Measurements from ENCODE around the gene TAB3. TPM values are rescaled to one million over a fixed set of nuclear protein-coding genes. Genes with fewer than 3 reads are reported as not detected.

TAB3 gene
- total RNA-seq, 1 experiment from 2014 or later = 13.5 TPM

DNA sequence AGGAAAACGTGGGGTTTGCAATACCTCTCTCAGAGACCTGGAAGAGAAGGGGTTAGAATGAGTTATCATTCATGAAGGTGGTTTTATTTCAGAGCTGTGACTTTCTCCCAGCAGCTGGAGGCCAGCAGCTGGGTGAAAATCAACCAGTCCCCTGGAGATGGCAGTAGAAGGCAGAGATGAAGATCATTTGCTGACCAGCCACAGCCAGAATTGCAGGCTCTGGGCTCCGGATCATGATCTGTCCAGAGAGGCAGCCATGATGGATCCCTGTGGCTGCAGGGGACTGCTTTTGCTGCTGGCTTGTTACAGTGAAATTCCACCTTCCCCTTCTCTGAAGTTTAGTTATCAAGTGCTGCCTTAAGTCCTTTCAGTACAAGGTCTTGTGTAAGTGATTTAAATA lies 46.9 kb upstream of the TAB3 start:
- Histone ChIP-seq H3K4me2 (ENCODE audit: insufficient read depth, insufficient read length, low read length) (no peak overlapping the region), H2BK120ac (ENCODE audit: low read depth, low read length, poor library complexity, severe bottlenecking) (no peak overlapping the region), H3K27ac (ENCODE audit: insufficient read length, low read depth, low read length) (no peak overlapping the region), H2BK5ac (ENCODE audit: insufficient read length, low read length) (no peak overlapping the region), H2BK12ac (ENCODE audit: insufficient read length, low read depth, low read length) (no peak overlapping the region), H3K56ac (ENCODE audit: insufficient read length, low read depth, low read length) (no peak overlapping the region), H3K18ac (ENCODE audit: insufficient read length, low read depth, low read length) (no peak overlapping the region), H3K14ac (ENCODE audit: insufficient read depth, low read length) (no peak overlapping the region), H3K79me1 (ENCODE audit: insufficient read depth, low read depth, low read length, poor library complexity, severe bottlenecking) (no peaks in the 10 kb centered on the region), H4K20me1 (ENCODE audit: control insufficient read depth, insufficient read depth, insufficient read length) (no peaks in the 10 kb centered on the region), H2AFZ (ENCODE audit: low read length) (no peak overlapping the region), H3K23me2 (ENCODE audit: insufficient read length, low read depth, low read length, poor library complexity, severe bottlenecking) (no peaks in the 10 kb centered on the region), H4K8ac (replicated peaks; ENCODE audit: insufficient read length, low read depth, low read length) (no peak overlapping the region), H3K9me3 (ENCODE audit: control insufficient read depth, low read depth, low read length) (no peaks in the 10 kb centered on the region), H3K4ac (ENCODE audit: low read depth, low read length) (no peak overlapping the region), H2BK15ac (ENCODE audit: low read depth, low read length) (no peak overlapping the region), H2BK20ac (ENCODE audit: low read depth, low read length, poor library complexity, severe bottlenecking) (no peak overlapping the region), H3K27me3 (ENCODE audit: insufficient read depth, low read length) (no peaks in the 10 kb centered on the region), H4K5ac (ENCODE audit: insufficient read length, low read depth, low read length) (no peak overlapping the region), H3T11ph (ENCODE audit: low read length) (no peak overlapping the region), H4K91ac (ENCODE audit: insufficient read length, low read depth, low read length) (no peak overlapping the region), H2AK5ac (ENCODE audit: insufficient read length, low read length) (no peak overlapping the region), H3K79me2 (ENCODE audit: insufficient read depth, low read length) (no peaks in the 10 kb centered on the region), H3K9ac (ENCODE audit: extremely low read depth, insufficient read length, low read length) (no peak overlapping the region), H3K23ac (ENCODE audit: insufficient read length, low read depth, low read length) (no peak overlapping the region), H3K4me1 (ENCODE audit: insufficient read depth, low read length) (no peaks in the 10 kb centered on the region)
- H3K9me3 Mint-ChIP-seq = peaks cover 65% of the 10 kb centered on the region in 2 experiments
- no peak overlapping the region for H3K4me3 Mint-ChIP-seq
- no peaks in the 10 kb centered on the region for H3K4me1 Mint-ChIP-seq
- peaks cover 0 to 2% (median 0%) of the 10 kb centered on the region in 3 experiments; a peak in 3 of 7 replicates for H3K36me3 Mint-ChIP-seq (ENCODE audit: insufficient read depth in 1 of 3, low read depth in 3 of 3)
- TF ChIP-seq, protein P1, sequence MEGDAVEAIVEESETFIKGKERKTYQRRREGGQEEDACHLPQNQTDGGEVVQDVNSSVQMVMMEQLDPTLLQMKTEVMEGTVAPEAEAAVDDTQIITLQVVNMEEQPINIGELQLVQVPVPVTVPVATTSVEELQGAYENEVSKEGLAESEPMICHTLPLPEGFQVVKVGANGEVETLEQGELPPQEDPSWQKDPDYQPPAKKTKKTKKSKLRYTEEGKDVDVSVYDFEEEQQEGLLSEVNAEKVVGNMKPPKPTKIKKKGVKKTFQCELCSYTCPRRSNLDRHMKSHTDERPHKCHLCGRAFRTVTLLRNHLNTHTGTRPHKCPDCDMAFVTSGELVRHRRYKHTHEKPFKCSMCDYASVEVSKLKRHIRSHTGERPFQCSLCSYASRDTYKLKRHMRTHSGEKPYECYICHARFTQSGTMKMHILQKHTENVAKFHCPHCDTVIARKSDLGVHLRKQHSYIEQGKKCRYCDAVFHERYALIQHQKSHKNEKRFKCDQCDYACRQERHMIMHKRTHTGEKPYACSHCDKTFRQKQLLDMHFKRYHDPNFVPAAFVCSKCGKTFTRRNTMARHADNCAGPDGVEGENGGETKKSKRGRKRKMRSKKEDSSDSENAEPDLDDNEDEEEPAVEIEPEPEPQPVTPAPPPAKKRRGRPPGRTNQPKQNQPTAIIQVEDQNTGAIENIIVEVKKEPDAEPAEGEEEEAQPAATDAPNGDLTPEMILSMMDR (conservative IDR thresholded peaks at IDR 0.05) = no peak; the same call in 2 of the 3 replicates
- no peak overlapping the region for H3K27ac Mint-ChIP-seq
- DNase-seq = peak; percentile 31
- no CpG with 5 or more reads among the region's 2 CpGs for WGBS (ENCODE audit: extremely low coverage, insufficient read length, low lambda C conversion rate)
- no peaks in the 10 kb centered on the region for H3K27me3 Mint-ChIP-seq (ENCODE audit: low read depth)

Measured in H9 (cell line).